ENCODE measurements around the gene IFNA17.
A peak's percentile ranks its signal among the peaks of the same experiment; 100 is the strongest.
"Not testable (repeated sequence)": the region's sequence is repeated elsewhere in the genome, so short reads cannot be mapped to it uniquely, and the experiment has no call there.

IFNA17 gene

DNA sequence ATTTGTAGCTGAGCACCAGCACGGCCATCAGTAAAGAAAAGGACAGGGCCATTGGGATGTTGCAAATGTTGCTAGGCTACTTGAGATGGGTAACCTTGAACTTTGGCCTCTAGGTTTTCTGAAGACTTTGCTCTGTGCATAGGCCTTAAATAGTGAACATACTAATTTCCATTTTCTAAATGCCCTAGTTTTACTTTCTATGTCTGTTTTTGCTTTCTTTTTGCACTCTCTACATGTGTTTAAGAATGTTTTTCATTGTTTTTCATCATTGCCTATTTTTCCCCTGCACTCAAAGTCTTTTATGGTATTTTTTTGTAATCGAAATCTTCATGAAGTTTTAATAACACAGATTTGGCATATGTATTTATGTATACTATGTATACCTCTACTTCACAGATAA, at the start of gene IFNA17:
TSS of gene IFNA17 (minus strand) at position 101 of the 400 bp plus-strand sequence. CDS start at position 52, 49 bp downstream.
- no peak for DNase-seq

DNA sequence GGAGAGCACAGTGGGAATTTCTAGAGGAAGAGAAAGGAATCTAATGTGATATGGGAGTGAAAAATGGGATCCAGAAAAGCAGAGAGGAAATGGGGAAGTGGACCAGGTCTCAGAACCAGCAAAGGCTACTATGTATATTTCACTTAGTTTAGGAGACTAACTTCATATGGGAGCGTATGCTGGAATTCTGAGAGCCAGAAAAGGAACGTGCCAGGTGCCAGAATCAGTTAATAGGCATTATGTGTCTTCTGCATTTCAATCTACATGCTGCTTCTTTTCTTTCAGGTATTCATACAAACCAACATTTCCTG, 40.3 kb upstream of the IFNA17 start:
- no peak for DNase-seq

DNA sequence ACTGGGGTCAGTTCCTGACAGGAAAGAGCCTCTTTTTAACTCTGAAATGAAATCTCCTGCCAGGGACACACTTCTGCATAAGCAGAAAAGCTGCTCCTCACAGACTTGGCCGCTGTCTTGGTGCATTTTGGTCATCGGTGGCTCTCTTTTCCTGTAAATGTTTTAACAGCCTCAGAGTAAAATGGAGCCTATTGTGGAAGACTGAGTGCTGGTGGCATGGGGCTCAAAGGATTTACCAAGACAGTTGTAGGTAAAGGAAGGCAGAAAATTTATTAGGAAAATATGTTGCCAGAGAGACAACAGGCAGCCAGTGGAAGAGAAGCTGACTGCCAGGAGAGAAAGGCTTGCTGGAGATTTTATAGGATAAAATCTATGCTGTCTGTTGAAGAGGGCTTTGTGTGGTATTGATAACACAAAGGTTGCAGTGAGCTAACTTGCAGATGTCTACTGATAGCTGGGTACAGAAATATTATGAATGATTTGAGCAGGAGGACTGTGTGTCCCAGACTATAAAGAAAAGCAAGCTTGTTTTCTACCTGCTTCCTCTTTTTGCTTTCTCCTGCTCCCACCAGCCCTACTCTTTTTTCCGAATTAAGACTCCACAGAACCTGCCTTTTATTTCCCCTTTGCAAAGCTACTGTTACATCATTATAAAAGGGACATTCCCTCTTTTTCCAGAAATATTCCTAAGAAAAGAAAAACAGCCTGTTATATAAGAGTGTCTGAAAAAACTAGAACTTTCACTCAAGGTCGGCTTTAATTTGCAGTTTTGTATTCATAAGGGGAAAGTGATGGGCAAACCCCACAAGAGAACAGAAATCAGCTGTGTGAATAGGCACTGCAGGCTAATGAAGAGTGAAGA, 39.7 kb upstream of the IFNA17 start:
- no peak for DNase-seq

DNA sequence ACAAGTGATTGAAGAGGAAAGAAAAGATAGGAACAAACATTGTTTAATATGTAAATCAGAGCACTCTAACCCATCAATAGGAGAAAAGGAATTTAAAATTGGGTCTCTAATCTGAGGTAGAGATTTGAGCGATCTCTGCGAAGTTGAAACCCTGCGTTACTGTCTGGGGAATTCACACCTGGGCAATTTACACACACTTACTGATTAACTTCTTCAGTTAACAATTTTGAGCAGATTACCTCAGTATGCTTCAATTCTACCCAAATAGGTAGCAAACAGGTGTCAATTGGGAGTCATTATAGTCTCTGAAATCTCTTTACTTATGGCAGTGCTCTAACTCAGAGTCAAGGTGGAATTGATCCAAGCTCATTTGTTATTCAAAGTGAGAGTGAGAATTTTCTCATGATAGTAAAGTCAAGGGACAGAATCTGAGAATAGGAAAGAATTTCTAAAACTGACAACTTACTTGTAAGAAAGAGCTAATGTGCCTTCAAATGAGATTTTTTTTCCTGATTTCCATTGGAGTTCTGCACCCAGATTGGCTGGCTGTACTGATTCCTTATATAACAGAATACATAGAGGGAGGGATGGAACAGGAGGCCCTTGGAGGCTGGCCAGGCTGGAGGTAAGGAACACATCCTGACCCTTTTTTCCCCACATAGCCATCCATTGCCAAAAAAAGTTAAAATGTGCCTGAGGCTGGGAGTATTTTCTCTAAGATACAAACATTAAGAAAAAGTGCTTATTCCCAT, 38.9 kb upstream of the IFNA17 start:
- no peak for DNase-seq

DNA sequence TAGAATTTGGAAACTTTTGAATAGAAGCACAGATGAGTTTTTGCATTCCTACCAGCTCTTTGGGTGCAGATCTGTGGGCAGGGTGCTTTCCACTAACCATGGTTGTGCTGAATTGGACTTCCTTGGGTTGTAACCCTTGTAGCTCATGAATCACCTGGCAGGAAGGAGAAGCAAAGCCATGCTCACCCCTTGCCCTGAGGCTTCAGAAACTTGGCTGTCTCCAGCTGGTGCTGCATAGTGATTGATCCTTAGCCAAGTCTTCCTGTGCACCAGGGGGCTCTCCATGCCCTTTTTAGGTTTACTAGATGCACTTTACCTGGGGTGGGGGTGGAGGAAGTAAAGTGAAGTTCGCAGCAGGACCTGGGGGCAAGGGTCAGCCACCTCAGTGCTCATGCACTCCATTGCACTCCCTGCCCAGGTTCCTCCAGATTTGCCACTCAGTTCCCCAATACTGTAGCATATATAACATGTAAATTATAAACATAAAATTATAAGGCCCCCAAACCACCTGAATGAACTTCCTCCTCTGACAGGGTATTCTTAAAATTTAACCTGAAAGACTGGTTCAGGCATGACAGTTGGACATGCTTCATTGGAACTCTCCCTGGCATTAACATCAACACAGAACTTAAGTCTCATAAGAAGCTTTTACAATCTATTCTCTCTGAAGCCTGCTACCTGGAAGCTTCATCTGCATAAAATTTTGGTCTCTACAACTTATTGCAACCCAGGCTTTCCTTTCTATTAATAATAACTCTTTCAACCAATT, 37.6 kb upstream of the IFNA17 start:
- DNase-seq, result no peak

DNA sequence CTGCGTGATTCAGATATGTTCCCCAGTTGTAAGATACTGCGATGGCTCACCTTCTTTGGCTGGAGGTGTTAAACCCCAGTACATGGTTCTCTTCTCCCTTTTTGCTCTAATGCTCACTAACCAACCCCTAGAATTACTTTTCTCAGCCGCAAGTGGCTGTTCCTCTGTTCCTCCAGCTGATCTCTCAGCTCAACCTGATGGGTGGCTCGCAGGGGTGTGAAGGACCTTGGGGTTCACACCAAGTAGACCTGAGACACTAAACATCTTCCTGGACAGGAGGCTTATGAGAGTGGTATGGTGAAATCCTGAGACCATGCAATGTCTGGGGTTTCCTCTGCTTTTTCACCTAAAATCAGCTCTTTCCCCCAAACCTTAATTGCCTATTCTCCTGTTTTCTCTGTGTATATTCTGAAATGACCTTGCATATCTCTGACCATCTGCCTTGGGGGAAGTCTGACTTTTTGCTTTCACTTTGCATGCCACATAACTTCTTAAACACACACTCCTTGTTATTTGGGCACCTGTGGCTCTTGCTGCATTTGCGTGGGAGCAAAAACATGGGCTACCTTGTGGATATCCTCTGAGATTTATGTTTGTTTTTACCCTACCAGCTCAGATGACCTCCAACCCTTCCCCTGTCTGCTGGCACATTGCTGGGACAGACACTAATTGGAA, 27.7 kb upstream of the IFNA17 start:
- no peak for DNase-seq

DNA sequence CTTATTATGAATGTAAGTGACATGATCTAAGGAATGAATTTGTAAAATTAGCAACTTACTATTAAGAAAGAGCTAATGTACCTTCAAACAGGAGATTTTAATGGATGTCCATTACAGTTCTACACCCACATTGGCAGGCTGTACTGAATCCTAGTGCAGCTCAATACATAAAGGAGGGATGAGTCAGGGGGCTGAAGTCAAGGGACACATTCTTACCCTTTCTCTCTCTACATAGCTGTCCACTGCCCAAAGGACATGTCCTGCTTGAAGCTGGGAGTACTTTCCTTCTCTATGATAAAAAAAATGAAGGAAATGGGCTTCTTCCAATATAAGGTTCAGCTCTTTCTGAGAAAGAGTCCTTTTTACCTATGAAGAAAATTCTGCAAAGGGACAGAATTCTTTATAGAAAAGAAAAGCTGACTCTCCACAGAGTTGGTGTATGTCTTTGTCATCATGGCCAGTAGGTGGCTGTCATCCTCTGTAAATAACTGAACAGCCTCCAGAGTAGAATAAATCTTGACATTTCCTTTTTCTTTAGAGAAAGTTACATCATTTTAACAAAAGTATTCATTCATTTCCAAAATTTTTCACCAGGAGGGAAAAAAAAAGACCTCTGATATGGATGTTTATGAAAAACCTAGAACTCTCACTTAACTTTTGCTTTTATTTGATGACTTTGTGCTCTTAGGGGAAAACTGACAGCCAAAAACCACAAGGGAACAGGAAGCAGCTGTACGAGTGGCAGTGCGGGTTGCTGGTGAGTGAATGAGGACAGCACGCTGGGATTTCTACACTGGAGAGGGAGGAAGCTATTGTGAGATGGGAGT, 24.9 kb upstream of the IFNA17 start:
- peak; percentile 43 for DNase-seq

DNA sequence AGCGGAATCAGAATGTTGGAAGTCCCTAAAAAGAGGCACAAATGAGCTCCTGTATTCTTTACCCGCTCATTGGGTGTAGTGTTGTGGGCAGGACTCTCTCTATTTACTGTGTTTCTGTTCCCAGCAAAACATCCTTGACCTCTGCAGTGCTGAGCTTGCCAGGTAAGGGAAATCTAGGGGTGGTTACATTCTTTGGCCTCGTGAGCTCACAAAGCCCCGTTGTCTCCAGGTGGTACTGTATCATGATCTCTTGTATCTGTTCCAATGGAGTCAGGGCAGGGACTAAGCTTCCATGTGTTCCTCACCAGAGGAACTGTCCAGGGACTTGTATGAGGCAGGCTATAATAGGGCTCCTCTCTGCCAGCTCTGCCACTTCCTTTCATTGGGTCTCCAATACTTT, 23.6 kb upstream of the IFNA17 start:
- DNase-seq, result no peak

DNA sequence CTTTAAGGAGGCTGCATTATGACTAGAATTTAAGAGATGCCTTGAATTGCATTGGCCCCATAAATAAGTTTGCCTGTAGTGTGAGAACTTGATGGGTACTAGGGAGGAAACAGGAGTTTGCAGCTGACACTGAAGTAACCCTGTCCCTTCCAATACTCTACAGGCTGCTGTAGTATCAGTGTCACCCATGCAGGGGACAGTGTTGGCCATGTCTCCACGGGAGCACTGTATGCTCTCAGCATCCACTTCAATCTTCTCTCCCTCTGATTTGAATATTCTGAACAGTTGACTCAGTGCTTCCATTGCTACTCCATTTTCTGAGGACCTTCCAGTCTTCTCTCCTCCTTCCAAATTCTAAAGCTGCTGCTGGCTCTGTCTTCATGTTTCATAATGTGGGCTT, 23.2 kb upstream of the IFNA17 start:
- DNase-seq, result no peak

DNA sequence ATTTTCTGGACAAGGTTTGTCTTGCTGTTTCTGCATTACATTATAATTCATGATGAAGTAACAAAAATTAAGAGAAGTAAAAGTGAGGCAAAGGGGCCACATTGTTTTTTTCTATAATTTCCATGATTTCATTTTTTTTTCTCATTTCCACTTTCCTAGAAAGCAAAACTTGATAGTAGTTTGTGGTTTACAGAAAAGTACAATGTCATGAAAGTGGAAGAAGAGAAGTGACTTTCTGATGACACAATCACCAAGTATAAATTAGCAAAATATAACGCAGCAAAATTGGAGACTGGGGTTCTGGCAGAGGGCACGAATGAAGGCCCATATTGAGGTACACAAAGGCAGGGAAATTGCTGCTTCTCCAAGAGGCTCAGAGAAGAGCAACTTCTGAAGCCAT, 16.8 kb upstream of the IFNA17 start:
- DNase-seq, result no peak

DNA sequence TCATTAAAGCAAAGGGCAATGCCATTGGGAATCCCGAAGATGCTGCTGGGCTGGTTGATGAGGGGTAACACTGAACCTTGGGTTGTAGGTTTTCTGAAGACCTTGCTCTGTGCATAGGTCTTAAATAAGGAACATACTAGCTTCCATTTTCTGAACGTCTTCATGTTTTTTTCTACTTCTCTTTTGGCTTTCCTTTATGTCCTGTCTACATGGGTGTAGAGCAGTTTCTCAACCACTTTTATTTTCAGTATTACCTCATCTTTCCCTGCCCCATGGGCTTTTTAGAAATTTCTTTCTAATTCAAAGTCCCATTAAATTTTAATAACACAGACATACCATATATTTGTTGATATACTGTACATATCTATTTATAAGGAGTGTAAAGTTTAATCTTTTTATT, 11.9 kb upstream of the IFNA17 start, which contains the start of gene IFNA14:
TSS of gene IFNA14 (minus strand) at position 95 of the 400 bp plus-strand sequence. CDS start at position 25, 70 bp downstream.
- no peak for DNase-seq

DNA sequence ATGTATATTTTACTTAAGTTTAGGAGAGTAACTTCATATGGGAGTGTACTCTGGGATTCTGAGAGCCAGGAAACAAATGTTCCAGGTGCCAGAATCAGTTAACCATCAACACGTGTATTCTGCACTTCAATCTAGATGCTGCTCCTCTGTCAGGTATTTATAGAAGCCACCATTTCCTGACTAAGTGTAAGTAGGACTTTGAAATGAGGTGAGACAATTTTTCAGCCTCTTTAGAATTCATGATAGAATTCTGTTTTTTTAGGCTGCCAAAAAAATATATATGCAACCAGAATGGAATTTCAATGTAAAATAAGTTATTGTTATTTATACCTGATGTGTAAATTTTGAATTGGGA, 8.3 kb upstream of the IFNA17 start:
- DNase-seq, result not testable (repeated sequence)

DNA sequence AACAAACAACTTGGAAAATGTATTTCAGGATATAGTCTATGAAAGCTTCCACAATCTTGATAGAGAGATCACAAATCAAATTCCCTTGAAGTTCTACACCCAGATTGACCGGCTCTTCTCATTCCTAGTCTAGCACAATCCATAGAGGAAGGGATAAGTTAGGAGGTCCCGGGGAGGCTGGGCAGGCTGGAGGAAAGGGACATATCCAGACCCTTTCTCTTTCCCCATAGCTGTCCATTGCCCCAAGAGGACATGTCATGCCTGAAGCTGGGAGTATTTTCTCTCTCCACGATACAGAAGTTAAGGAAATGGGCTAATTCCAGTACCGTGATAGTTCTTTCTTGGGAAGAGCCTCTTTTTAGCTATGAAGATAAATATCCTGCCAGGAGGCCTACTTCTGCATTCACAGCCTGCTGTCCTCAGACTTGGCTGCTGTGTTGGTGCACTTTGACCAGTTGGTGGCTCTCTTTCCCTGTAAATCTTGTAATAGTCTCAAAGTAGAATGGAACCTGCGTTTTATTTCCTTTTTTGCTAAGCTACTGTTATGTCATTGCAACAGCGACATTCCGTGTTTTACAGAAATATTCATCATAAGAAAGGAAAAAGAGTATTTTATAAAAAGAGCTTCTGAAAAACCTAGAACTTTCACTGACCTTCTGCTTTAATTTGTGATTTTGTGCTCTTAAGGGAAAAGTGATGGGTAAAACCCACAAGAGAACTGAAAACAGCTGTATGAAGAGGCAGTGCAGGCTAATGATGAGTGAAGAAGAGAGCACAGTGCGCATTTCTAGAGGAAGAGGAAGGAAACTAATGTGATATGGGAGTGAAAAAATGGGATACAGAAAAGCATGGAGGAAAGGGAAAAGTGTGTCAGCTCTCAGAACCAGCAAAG, 7.7 kb upstream of the IFNA17 start:
- DNase-seq, result peak; percentile 12

DNA sequence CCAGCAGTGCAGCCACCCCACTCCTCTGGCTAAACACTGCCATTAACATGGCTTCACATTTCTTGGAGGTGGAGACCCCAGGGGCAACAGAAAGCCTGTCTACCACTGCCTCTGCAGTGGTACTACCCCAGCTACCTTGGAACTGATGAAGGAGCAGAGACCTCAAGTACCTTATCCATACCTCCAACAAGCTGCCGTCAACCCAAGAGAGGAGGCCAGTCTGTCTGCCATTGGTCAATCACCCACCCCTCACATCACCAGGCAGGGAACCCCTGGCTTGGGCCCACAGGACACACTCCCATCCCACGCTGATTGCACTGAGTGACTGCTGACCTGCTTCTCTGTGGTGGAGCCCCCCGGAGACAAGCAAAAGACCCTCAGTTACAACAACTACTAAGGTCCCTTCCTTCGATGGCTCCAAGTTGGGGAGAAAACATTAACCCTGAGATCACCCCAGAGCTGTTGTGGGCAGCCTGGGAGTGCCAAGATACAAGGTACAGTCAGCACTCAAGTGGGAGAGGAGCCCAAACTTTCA, 6.2 kb upstream of the IFNA17 start:
- DNase-seq, result no peak

DNA sequence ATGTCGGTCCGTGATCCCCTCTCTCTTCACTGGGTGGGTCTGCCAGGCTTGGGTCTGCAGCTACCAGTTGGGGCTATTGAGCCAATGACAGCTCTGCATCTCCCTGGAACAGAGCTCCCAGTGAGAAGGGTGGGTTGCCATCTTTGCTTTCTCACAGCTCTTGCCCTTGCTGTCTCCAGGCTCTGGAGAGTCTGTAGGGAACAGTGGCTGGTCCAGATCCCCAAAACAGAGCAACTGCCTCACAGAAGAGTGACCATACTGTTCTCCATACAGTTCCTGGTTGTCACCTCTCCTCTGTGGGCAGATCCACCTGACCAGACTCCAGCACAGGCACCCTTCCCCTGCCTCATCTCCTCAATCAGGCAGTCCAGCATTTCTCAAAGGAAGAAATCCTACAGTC, 5.2 kb upstream of the IFNA17 start:
- no peak for DNase-seq

DNA sequence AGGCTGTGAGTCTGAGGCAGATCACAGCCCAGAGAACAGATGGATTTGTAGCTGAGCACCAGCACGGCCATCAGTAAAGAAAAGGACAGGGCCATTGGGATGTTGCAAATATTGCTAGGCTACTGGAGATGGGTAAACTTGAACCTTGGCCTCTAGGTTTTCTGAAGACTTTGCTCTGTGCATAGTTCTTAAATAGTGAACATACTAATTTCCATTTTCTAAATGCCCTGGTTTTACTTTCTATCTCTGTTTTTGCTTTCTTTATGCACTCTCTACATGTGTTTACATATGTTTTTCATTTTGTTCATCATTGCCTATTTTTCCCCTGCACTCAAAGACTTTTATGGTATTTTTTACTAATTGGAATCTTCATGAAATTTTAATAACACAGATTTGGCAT, 10.8 kb downstream of the IFNA17 start, which contains the start of gene IFNA16:
TSS of gene IFNA16 (minus strand) at position 101 of the 400 bp plus-strand sequence. CDS start at position 95, 6 bp downstream.
- DNase-seq, result not testable (repeated sequence)

DNA sequence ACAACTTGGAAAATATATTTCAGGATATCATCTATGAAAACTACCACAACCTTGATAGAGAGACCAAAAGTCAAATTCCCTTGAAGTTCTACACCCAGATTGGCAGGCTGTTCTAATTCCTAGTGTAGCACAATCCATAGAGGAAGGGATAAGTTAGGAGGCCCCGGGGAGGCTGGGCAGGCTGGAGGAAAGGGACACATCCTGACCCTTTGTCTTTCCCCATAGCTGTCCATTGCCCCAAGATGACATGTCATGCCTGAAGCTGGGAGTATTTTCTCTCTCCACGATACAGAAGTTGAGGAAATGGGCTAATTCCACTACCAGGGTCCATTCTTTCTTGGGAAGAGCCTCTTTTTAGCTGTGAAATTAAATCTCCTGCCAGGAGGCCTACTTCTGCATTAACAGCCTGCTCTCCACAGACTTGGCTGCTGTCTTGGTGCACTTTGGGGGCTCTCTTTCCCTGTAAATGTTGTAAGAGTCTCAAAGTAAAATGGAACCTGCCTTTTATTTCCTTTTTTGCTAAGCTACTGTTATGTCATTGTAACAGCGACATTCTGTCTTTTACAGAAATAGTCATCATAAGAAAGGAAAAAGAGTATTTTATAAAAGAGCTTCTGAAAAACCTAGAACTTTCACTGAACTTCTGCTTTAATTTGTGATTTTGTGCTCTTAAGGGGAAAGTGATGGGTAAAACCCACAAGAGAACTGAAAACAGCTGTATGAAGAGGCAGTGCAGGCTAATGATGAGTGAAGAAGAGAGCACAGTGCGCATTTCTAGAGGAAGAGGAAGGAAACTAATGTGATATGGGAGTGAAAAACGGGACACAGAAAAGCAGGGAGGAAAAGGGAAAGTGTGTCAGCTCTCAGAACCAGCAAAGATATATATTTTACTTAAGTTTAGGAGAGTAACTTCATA, 14.4 kb downstream of the IFNA17 start:
- DNase-seq, result not testable (repeated sequence)

DNA sequence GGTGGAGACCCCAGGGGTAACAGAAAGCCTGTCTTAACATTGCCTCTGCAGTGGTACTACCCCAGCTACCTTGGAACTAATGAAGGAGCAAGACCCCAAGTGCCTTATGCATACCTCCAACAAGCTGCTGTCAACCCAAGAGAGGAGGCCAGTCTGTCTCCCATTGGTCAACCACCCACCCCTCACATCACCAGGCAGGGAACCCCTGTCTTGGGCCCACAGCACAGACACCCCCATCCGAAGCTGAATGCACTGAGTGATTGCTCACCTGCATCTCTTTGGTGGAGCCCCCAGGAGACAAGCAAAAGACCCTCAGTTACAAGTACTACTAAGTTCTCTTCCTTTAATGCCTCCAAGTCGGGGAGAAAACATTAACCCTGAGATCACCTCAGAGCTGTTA, 15.9 kb downstream of the IFNA17 start:
- DNase-seq, result not testable (repeated sequence)

DNA sequence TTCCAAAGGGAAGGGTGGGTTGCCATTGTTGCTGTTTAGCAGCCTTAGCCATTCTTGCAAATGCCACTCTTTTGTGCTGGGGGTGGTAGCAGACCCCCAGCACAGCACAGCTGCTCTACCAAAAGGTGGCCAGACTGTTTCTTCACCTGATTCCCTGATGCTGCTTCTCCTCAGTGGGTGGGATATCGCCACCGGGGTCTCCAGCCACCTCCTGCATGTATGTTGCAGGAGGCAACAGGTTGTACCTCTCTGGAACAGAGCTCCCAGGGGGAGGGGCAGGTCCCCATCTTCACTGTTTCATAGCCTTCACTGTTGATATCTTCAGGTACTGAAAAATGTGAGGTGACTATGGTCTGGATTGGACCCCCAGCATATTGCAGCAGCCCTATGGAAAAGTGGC, 17.2 kb downstream of the IFNA17 start:
- not testable (repeated sequence) for DNase-seq
